Adrenal gland (tissue), 5 donors: ENCODE results near the gene PSG1.
"Not testable (repeated sequence)": the region's sequence is repeated elsewhere in the genome, so short reads cannot be mapped to it uniquely, and the experiment has no call there.

Experiments
- CTCF ChIP-seq, 6 experiments: fragments of 450-650 bp in 4 of 6; fragments of 200-600 bp in 2 of 6; sonication (generic) in 1 of 6; IDR thresholded peaks; 1 replicate in 5 of 6; 2 replicates in 1 of 6; pipeline versions ENCODE4 v1.5.1 to v1.8.0; 2016 to 2021; ENCODE audit warnings: antibody characterized with exemption in 6 of 6, mild to moderate bottlenecking in 2 of 6, moderate library complexity in 1 of 6
- POLR2A ChIP-seq, 2 donors: fragments of 450-650 bp; IDR thresholded peaks; one replicate each; pipeline ENCODE4 v1.6.1; 2017; ENCODE audit warnings: antibody characterized with exemption in 2 of 2, mild to moderate bottlenecking in 2 of 2, moderate library complexity in 1 of 2
- donor health status: DM: no; HTN: no; CAD: no.

GRCh38 chr19:42851718-42852280 lies 27.7 kb downstream of the PSG1 start:
- TF ChIP-seq CTCF, POLR2A (IDR thresholded peaks at IDR 0.05): not testable (repeated sequence)
